HG03135 (cell line): ENCODE data around the gene RGMA.

Experiments
- ATAC-seq: cut with Tn5 transposase; IDR thresholded peaks from one replicate; pipeline ENCODE4 v1.9.1; 2021; ENCODE audit warnings: mild to moderate bottlenecking, moderate library complexity; ENCODE audit not compliant: unreplicated experiment

The RGMA gene

GRCh38 chr15:93020976-93021772 is 67.8 kb downstream of the RGMA start:
- peak; percentile 64 for ATAC-seq

DNA sequence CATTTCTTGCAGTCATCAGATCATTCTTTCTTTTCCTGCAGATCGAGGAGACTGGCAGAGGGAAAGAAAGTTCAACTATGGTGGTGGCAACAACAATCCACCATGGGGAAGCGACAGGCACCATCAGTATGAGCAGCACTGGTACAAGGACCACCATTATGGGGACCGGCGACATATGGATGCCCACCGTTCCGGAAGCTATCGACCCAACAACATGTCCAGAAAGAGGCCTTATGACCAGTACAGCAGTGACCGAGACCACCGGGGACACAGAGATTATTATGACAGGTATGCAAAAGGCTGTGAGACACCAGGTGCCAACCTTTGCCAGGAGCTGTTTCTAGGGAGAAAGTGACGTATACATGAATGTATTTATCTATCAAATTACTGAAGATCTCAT is 69.0 kb downstream of the RGMA start:
- ATAC-seq, result no peak

GRCh38 chr15:93019090-93019489 is 69.9 kb downstream of the RGMA start:
- ATAC-seq, result no peak

DNA sequence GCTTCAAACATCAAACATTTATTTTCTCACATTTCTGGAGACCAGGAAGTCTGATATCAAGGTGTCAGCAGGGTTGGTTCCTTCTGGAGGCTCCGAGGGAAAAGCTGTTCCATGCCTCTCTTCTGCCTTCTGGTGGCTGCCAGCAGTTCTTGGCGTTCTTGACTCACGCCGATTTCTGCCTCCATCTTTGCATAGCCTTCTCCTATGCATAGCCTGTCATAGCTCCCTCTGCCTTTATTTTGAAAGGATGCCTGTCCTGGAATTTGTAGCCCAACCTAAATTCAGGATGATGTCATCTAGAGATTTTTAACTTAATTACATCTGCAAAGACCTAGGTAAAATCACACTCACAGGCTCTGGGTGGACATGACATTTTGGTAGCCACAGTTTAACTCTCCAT is 70.4 kb downstream of the RGMA start:
- no peak for ATAC-seq

- ATAC-seq, result no peak
Measured at GRCh38 chr15:93017526-93017925, 71.5 kb downstream of the RGMA start.

GRCh38 chr15:93012786-93013185 is 76.2 kb downstream of the RGMA start:
- ATAC-seq, result no peak

- no peak for ATAC-seq
Measured at GRCh38 chr15:93007994-93008393, 81.0 kb downstream of the RGMA start.

DNA sequence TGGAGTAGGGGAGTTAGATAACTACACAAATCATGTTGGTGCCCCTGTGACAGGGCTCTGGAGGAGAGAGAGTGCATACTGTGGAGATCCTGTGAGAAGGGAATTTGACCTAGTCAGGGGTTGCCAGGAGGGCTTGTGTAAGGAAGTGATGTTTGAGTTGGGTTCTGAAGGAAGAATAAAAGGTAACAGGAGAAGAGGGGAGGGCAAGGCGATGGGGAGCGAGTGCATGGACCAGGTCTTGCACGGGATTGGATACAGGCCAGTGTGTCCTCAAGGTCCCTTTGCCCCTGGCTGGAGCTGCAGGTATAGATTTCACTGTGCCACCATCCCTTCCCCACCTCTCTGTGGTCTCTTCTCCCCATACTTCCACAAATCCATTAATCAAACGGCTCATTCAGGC is 83.9 kb downstream of the RGMA start:
- no peak for ATAC-seq

- no peak for ATAC-seq
Measured at GRCh38 chr15:93001881-93002280, 87.1 kb downstream of the RGMA start.

DNA sequence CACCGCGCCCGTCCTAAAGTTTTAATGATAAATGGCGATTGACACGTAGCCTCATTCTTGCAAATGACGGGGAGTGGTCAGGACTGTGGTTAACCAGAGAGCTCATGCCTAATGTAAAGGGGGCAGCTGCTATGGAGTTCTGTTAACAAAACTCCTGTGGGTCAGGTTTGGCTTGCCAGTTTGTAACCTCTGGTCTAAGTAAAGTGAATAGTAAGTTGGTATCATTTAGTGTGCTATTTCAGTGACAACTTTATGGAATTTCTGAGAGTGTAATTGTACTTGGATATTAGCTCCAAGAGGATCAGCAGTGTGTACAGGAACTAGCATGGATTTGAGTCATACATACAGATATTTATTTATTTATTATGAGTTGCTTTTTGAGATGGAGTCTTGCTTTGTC is 87.9 kb downstream of the RGMA start:
- no peak for ATAC-seq

DNA sequence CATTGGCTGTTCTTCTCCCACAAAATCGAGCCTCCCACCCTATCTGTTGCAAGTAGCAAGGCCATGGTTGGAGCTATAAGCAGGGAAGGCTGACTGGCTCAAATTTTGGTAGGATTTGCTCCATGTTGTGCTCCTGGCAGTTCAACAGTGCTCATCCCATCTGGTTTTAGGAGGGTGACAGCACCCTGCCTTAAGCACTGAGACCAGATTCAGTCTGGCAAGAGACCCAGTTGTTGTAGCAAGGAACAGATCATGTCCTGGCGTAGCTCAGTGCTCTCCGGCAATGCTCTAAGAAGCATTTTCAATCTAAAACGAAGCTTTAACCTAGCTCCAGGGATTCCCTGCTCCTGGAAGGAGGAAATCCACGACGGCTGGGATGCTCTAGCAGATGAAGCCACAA is 91.2 kb downstream of the RGMA start:
- no peak for ATAC-seq

- no peak for ATAC-seq
Measured at GRCh38 chr15:92992720-92993119, 96.3 kb downstream of the RGMA start.

GRCh38 chr15:92990031-92990430 is 99.0 kb downstream of the RGMA start:
- ATAC-seq, result no peak

DNA sequence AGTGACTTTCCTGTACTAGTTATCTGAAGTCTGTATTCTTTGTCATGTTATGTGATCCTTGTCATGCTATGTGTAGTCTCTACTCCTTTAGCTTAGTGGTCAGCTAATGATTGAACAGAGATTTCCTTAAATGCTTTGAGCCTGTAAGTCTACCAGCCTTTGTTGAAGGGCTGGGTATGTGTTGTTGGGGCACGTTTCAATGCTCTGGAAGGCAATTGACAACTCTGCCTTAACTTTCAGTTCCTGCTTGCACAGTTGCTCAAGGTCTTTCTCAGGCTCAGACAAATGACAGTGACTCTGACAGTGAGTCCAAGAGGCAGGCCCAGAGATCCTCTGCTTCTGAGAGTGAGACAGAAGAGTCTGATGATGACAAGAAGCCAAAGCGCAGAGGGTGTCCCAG is 99.5 kb downstream of the RGMA start:
- ATAC-seq, result peak; percentile 53
